ENCODE results near the gene TRIM14. TPM values are rescaled to one million over a fixed set of nuclear protein-coding genes. Genes with fewer than 3 reads are reported as not detected.

The TRIM14 gene
- total RNA-seq, 1 experiment from 2014 or later: 10.5 TPM

DNA sequence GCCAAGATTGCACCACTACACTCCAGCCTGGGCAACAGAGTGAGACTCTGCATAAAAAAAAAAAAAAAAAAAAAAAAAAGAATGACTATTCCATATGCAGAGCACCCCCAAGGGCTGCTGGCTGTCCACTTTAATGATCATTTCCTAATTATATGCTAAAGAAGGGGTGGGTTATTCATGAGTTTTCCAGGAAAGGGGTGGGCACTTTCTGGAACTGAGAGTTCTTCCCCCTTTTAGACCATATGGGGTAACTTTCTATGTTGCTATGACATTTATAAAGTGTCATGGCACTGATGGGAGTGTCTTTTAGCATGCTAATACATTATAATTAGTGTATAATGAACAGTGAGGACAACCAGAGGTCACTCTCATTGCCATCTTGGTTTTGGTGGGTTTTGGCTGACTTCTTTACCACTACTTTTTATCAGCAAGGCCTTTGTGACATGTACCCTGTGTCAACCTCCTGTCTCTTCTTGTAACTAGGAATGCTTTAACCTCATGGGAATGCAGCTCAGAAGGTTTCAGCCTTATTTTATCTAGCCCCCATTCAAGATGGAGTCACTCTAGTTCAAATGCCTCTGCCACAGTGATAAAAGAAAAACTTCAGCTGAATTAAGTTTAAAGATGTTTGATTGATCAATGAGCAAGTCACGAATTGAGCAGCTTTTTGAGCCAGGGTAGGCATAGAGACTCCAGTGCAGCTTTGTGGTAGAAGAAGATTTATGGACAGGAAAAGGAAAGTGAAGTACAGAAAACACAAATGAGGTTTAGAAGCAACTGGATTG, 69.5 kb downstream of the TRIM14 start:
- H3K4me3 ChIP-seq: no peak overlapping the region
- no peaks in the 10 kb centered on the region for H3K9me3 ChIP-seq
- no peak for DNase-seq
- no peaks in the 10 kb centered on the region for H3K27me3 ChIP-seq
- peaks cover 58% of the 10 kb centered on the region for H3K36me3 ChIP-seq

DNA sequence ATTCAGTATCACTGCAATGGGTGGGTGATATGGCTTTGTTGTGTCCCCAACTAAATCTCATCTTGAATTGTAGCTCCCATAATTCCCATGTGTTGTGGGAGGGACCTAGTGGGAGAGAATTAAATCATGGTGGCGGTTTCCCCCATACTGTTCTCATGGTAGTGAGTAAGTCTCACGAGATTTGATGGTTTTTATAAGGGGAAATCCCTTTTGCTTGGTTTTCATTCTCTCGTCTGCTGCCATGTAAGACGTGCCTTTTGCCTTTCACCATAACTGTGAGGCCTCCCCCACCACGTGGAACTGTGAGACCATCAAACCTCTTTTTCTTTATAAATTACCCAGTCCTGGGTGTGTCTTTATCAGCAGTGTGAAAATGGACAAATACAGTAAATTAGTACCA, 72.0 kb downstream of the TRIM14 start:
- no peaks in the 10 kb centered on the region for H3K27me3 ChIP-seq
- no peak for DNase-seq
- peak overlapping the region; percentile 78 for H3K4me3 ChIP-seq
- peaks cover 45% of the 10 kb centered on the region for H3K36me3 ChIP-seq
- H3K9me3 ChIP-seq: no peaks in the 10 kb centered on the region

DNA sequence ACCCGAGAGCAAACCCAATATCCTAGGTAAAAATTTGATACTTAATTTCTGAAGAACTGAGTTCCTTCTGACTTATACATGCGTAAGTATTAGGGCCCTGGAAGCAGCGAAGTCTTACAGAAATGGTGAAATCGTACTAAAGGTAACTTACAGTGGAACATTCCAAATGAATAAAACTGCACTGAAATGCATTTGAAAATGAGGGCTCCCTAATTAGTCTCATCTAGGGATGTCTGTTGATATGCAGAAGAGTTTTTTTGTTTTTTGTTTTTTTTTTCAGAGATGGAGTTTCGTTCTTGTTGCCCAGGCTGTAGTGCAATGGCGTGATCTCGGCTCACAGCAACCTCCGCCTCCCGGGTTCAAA, 72.9 kb downstream of the TRIM14 start:
- Histone ChIP-seq H3K27me3 (no peaks in the 10 kb centered on the region), H3K9me3 (no peaks in the 10 kb centered on the region), H3K36me3 (peaks cover 39% of the 10 kb centered on the region), H3K4me3 (peak overlapping the region; percentile 78)
- no peak for DNase-seq

DNA sequence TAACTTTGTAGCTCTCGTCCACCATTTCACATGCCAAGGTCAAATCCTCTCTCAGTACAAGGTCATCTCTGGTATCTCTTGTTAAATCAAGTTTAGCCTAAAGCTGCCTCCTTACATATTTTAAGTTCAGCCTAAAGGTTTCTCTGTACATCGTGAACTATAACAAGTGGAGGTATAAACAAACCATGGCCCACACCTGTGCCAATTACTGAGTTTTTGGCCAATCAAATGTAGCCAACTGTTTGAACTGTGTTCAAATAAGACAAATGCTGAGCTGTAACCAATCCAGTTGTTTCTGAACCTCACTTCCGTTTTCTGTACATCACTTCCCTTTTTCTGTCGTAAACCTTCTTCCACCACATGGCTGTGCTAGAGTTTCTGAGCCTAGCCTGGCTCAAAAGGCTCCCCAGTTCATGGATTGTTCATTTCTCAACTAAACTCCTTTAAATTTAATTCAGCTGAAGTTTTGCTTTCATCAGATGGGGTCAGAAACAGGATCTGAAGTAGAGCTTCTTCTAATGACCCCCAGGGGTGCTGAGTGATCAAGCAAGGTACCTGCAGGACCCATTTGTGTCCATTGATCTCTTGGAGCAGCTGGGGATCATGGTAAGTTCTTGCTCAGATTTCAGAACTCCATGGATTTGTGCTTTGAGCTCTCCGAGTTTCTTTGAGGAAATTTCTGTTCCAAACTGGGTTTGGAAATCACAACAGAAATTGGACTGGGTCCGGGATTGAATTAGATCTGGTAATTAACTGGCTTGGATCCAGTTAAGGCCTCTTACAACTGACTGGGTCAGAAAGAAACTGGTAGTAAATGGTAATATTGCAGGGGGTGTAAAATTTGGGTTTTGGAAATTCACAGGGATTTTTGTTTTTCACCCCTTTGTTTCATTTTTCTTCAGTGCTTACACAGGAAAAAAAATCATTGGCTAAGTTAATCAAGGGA, 73.5 kb downstream of the TRIM14 start:
- no peaks in the 10 kb centered on the region for H3K9me3 ChIP-seq
- H3K36me3 ChIP-seq: peaks cover 36% of the 10 kb centered on the region
- H3K27me3 ChIP-seq: no peaks in the 10 kb centered on the region
- DNase-seq: peak; percentile 29
- peak overlapping the region; percentile 78 for H3K4me3 ChIP-seq

DNA sequence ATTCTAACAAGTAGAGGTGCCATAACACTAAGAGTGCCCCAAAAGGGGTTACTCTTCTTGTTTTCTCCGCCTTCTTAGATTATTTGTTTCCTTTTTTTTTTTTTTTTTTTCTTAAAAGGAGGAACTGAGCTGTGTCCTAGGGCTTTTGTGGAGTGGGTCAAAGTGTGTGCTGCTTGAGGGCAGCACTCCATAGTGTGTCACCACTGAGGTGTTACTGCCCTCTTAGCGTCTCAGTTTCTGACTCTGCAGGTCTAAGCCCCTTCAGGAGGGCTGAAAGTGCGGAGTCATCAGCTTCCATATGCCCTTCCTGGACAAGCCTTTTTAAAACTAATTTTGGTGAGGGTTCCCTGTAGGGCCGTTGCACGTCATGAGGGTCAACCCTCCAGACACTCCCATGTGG, 75.1 kb downstream of the TRIM14 start:
- no peaks in the 10 kb centered on the region for H3K9me3 ChIP-seq
- H3K27me3 ChIP-seq: no peaks in the 10 kb centered on the region
- no peak overlapping the region for H3K4me3 ChIP-seq
- H3K36me3 ChIP-seq: peaks cover 24% of the 10 kb centered on the region
- DNase-seq: no peak

DNA sequence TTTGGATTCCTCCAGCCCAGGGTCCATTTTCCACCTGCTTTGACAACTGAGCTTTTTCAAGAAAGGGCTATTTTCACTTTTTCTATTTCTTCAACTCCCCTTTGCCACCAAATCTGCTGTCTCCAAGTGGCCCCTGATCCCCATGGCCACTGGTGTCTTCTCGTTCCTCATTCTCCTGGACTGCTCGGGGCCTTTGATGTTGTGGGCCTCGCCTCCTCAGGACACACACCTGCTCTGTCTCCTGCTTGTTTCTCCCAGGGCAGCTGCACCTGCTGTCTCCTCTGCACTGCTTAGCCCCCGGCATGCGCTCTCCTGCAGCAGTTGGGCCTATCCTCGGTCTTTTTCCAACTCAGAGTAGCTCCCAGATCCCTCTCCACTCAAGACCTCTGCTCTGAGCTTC, 78.8 kb downstream of the TRIM14 start:
- Histone ChIP-seq H3K27me3 (no peaks in the 10 kb centered on the region), H3K36me3 (no peaks in the 10 kb centered on the region), H3K9me3 (no peaks in the 10 kb centered on the region), H3K4me3 (no peak overlapping the region)
- no peak for DNase-seq

DNA sequence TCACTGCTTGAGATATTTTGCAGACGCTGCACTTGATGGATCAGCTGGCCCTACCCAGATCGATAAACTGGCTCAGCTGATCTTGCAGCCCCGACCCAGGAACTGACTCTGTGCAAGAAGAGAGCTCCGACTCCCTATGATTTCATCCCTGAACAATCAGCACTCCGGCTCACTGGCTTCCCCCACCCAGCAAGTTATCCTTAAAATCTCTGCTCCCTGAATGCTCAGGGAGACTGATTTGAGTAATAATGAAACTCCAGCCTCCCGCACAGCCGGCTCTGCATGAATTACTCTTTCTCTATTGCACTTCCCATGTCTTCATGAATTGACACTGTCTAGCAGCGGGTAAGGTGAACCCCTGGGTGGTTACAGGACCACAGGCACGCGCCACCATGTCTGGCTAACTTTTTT, 79.4 kb downstream of the TRIM14 start:
- Histone ChIP-seq H3K9me3 (no peaks in the 10 kb centered on the region), H3K4me3 (no peak overlapping the region), H3K36me3 (no peaks in the 10 kb centered on the region), H3K27me3 (no peaks in the 10 kb centered on the region)
- DNase-seq: no peak

DNA sequence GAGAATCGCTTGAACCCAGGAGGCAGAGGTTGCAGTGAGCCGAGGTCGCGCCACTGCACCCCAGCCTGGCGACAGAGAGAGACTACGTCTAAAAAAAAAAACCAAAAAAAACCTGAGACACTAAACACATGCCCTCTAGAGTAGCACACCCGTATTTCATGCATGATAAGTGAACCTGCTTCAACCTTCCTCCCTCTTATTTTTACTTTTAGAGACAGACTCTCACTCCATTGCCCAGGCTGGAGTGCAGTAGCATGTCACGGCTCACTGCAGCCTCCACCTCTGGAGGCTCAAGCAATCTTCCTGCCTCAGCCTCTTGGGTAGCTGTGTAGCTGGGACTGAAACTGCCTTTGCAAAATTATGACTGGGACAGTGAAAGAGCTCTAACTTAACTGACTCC, 80.1 kb downstream of the TRIM14 start:
- Histone ChIP-seq H3K9me3 (no peaks in the 10 kb centered on the region), H3K4me3 (no peak overlapping the region), H3K27me3 (no peaks in the 10 kb centered on the region), H3K36me3 (no peaks in the 10 kb centered on the region)
- no peak for DNase-seq

DNA sequence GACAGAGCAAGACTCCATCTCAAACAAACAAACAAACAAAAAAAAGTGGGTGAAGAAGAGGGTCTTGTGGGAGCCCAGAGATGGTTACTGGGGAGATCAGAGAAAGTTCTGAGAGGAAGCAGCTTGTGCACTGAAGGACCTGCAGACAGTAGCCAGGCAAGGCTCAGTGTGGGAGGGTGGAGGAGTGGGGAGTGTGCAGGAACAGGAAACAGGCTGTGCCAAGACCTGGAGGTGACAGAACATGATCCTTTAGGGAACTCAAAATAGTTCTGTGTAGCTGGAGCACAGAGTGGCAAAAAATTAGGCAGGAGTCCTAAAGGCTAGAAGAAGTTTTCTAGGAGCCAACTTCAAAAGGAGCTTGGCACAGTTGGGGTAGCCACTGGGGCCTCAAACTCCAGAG, 81.7 kb downstream of the TRIM14 start:
- no peak overlapping the region for H3K4me3 ChIP-seq
- no peaks in the 10 kb centered on the region for H3K9me3 ChIP-seq
- peak; percentile 76 for DNase-seq
- H3K27me3 ChIP-seq: no peaks in the 10 kb centered on the region
- no peaks in the 10 kb centered on the region for H3K36me3 ChIP-seq

DNA sequence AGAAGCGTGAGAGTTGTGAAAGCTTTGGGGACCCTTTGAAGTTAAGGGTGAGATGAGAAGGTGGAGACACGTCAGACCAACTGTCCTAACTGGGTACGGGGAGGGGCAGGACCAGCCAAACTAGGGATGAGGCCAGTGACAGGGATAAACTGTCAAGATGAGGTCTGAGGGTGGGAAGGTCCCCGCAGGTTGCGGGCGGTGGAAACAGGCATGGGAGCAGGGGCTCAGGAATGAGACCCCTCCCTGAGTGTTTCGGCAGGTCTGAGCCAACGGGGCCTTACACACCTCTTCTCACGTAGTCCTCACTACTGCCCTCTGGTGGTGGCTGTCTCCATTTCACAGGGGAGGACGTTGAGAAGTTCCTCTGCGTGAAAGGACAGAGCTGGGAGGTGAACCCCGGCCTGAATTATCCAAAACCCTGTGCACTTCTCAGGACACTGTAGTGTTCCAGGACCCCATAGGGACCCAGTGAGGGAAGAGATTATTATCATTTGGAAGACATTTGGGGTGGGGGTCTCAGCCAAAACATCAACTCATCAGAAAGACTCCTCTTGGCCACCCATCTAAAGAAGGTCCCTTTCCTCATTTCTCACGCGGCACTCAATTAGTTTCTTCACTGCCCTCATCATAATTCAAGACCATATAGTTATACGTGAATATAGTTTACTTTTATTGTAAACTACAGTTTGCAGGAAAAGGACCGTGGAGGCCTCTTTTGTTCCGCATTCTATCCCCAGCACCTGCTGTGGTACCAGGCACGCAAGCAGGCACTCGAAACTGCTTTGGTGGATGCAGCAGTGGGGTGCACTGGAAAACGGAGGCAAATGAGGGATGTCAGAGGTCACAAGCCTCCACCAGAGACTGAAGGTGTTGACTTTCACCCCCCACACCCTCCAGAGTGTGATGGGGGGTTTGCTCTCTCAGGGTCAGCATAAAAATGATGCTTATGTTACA, 84.2 kb downstream of the TRIM14 start:
- no peaks in the 10 kb centered on the region for H3K9me3 ChIP-seq
- H3K4me3 ChIP-seq: no peak overlapping the region
- H3K27me3 ChIP-seq: no peaks in the 10 kb centered on the region
- DNase-seq: peak; percentile 63
- H3K36me3 ChIP-seq: no peaks in the 10 kb centered on the region

DNA sequence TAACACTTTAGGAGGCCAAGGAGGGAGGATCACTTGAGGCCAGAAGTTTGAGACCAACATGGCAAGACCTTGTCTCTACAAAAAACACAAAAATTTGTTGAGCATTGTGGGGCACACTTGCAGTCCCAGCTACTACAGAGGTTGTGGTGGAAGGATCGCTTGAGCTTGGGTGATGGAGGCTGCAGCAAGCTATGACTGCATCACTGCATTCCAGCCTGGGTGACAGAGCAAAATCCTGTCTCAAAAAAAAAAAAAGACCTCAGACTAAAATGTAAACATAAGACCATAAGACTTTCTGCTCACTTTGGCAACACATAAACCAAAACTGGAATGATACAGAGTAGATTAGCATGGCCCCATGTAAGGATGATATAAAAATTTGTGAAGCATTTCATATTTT, 87.1 kb downstream of the TRIM14 start:
- H3K9me3 ChIP-seq: no peaks in the 10 kb centered on the region
- H3K4me3 ChIP-seq: no peak overlapping the region
- peak; percentile 39 for DNase-seq
- H3K36me3 ChIP-seq: no peaks in the 10 kb centered on the region
- no peaks in the 10 kb centered on the region for H3K27me3 ChIP-seq

DNA sequence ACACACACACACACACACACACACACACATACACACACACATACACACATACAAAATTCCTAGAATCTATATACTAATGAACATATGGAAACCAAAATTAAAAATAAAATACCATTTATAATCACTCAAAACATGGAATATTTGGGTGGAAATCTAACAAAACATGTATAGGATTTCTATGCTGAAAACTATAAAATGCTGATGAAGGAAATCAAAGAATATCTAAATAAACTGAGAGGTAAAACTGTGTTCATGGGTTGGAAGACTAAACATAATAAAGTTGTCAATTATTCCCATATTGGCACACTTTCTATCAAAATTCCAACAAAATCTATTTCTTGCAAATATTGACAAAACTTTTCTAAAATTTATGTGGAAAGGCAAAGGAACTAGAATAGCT, 87.9 kb downstream of the TRIM14 start:
- H3K36me3 ChIP-seq: no peaks in the 10 kb centered on the region

DNA sequence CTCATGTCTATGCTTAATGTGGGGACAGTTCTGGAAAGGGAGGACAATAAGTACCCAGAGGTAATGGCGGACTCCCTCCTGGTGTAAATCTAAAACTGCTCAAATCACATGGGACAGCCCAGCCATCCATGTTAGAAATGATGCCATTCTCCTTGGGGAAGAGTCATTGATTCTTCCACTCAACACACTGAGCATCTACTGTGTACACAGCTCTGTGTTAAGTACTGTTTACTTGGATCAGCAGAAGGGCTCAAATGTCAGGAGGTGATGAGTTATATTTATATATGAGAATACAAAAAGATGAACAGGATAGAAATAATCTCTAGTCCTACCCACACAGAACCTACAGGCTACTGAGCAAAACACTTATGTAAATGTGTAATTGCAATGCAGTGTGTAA, 94.3 kb downstream of the TRIM14 start:
- no peaks in the 10 kb centered on the region for H3K9me3 ChIP-seq
- DNase-seq: no peak
- peaks cover 28% of the 10 kb centered on the region for H3K36me3 ChIP-seq
- no peaks in the 10 kb centered on the region for H3K27me3 ChIP-seq
- no peak overlapping the region for H3K4me3 ChIP-seq

More for the DNA sequence above, 87.9 kb downstream of the TRIM14 start:
- Histone ChIP-seq H3K4me3 (no peak overlapping the region), H3K9me3 (no peaks in the 10 kb centered on the region), H3K27me3 (no peaks in the 10 kb centered on the region)
- DNase-seq: no peak

DNA sequence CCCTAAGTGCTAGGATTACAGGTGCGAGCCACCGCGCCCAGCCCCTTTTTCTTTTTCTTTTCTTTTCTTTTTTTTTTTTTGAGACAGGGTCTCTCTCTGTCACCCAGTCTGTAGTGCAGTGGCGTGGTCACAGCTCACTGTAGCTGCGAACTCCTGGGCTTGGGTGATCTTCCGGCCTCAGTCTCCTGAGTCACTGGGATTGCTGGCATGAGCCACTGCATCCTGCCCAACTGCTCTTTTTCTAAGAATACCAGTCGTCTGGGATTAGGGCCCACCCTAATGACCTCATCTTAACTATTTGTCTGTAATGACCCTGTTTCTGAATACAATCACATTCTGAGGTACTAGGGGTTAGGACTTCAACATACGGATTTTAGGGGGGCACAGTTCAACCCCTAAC, 96.6 kb downstream of the TRIM14 start:
- DNase-seq: peak; percentile 86
- H3K27me3 ChIP-seq: no peaks in the 10 kb centered on the region

DNA sequence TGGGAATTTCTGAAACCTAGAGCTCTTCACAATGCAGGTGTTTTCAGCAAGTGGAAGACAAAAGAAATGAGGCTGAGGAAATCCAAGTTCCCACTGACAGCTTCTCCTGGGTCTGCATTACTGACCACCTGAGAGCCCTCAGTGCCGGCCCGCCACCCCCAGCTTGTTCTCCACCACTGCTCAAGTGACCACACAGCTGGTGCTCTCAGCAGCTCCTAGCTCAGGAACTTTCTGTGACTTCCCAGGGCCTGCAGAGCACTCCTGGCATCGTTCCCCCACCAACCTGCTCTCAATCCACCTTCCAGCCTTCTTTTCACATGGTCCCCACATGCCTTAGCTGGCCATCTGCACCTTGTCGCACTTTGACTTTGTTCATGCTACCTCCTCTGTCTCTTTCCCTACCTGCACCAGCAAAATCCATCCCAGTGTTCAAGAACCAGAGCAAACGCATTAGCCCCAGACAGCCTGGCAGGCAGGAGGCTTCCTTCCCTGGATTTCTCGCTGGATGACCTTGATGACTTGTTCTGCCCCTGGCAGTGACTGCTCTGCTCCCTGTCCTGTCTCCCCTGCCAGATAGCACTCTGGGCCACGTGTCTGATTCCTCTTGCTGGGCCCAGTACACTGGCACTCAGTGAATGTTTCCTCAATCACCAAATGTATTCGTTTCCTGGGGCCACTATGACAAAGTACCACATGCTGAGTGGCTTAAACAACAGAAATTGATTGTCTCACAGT, 97.5 kb downstream of the TRIM14 start:
- no peak overlapping the region for H3K4me3 ChIP-seq
- peaks cover 59% of the 10 kb centered on the region for H3K36me3 ChIP-seq
- peak; percentile 67 for DNase-seq
- H3K27me3 ChIP-seq: no peaks in the 10 kb centered on the region
- no peaks in the 10 kb centered on the region for H3K9me3 ChIP-seq

More for the DNA sequence above, 96.6 kb downstream of the TRIM14 start:
- H3K9me3 ChIP-seq: no peaks in the 10 kb centered on the region
- H3K4me3 ChIP-seq: no peak overlapping the region
- H3K36me3 ChIP-seq: peaks cover 50% of the 10 kb centered on the region

Data from MG63 (cell line).